G401 (cell line): ENCODE results near the gene PLD1. TPM values are rescaled to one million over a fixed set of nuclear protein-coding genes. Genes with fewer than 3 reads are reported as not detected.
"Not testable (repeated sequence)": the region's sequence is repeated elsewhere in the genome, so short reads cannot be mapped to it uniquely, and the experiment has no call there.

Source experiments
- DNase-seq: peaks from one replicate; pipeline ENCODE4 v3.0.0-alpha.2; 2015; ENCODE audit warnings: low spot score
- in situ Hi-C: cut with HindIII; loops from 2 replicates; pipeline ENCODE4 v1.10.0; 2016; ENCODE audit warnings: low sequenced_read_pairs, mixed read lengths
- total RNA-seq: library from RNA; depleted of rRNA; stranded (reverse); fragments of >200 nt; shearing (Covaris generic); gene quantifications from 2 replicates; pipeline ENCODE4 v1.2.3, GENCODE V29; 2014; rRNA removed

The PLD1 gene, protein sequence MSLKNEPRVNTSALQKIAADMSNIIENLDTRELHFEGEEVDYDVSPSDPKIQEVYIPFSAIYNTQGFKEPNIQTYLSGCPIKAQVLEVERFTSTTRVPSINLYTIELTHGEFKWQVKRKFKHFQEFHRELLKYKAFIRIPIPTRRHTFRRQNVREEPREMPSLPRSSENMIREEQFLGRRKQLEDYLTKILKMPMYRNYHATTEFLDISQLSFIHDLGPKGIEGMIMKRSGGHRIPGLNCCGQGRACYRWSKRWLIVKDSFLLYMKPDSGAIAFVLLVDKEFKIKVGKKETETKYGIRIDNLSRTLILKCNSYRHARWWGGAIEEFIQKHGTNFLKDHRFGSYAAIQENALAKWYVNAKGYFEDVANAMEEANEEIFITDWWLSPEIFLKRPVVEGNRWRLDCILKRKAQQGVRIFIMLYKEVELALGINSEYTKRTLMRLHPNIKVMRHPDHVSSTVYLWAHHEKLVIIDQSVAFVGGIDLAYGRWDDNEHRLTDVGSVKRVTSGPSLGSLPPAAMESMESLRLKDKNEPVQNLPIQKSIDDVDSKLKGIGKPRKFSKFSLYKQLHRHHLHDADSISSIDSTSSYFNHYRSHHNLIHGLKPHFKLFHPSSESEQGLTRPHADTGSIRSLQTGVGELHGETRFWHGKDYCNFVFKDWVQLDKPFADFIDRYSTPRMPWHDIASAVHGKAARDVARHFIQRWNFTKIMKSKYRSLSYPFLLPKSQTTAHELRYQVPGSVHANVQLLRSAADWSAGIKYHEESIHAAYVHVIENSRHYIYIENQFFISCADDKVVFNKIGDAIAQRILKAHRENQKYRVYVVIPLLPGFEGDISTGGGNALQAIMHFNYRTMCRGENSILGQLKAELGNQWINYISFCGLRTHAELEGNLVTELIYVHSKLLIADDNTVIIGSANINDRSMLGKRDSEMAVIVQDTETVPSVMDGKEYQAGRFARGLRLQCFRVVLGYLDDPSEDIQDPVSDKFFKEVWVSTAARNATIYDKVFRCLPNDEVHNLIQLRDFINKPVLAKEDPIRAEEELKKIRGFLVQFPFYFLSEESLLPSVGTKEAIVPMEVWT
- not detected in 2 replicates for total RNA-seq

DNA sequence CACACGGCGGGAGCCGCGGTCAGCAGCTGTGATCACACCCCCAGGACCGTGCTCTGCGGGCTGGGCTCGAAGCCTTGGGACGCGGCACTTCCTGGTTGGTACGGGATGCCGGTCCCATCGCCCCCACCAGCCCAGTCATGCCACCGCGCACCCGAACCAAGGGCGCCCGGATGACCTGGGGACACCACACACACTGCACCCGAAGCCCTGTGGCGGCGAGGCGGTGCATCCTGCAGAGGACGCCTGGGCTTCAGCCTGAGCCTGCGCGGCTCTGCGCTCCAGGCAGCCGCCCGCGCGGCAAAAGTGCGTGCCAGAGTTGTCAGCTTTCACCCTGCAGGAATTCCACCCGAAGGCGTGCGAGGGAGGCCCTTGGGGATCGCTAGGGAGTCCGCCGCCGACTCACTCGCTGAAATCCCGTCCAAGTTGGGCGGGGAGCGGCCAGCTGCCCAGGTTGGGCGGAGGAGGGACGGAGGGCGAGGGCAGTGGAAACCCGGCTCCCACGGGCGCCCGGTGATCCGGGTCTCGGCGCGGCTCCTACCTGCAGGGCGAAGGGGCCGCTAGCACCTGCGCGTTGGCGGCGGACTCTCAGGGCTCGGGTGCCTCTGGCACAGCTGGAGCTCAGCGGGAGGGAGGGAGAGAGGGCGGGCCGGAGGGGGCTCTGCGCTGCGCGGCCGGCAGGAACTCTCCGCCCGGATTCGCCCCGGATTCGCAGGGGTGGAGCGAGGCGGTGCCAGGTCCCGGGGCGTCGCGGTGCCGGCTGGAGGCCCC lies at the start of gene PLD1:
Gene PLD1, minus strand, starts transcription at position 623 of the 768 bp plus-strand sequence. CDS start 72,432 bp downstream, outside the sequence.
- no peak for DNase-seq
- in situ Hi-C loops = no loop called here

DNA sequence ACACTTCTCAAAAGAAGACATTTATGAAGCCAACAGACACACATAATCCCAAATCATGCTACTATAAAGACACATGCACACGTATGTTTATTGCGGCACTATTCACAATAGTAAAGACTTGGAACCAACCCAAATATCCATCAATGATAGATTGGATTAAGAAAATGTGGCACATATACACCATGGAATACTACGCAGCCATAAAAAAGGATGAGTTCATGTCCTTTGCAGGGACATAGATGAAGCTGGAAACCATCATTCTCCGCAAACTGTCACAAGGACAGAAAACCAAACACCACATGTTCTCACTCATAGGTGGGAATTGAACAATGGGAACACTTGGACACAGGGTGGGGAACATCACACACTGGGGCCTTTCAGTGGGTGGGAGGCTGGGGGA lies 48.5 kb upstream of the PLD1 start:
- DNase-seq, in situ Hi-C loops: not testable (repeated sequence)

DNA sequence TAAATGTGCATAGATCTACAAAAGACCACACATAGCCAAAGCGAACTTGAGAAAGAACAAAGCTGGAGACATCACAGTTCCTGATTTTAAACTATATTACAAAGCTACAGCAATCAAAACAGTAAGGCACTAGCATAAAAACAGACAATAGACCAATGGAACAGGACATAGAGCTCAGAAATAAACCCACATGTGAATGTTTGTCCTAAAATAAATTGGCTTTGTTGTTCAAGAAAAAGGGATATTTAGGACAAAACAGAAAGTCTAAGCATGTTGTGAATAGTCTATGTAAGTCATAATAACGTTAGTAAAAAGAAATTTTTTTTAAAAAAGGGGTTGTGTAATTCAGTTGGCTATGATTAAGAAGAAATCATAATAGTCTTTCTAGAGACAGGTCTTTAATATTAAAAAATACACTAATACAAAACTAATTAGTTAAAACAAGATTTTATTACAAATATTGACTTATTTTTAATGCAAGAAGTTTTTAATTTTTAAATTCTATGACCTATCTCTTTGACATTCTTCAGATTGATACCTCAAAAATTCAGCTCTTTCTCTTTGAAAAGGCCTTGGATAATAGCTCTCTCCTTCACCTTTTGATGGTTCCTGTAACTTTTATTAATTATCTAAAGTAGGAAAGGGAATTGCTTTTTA lies 44.5 kb upstream of the PLD1 start:
- in situ Hi-C loops = no loop called here
- DNase-seq = no peak

DNA sequence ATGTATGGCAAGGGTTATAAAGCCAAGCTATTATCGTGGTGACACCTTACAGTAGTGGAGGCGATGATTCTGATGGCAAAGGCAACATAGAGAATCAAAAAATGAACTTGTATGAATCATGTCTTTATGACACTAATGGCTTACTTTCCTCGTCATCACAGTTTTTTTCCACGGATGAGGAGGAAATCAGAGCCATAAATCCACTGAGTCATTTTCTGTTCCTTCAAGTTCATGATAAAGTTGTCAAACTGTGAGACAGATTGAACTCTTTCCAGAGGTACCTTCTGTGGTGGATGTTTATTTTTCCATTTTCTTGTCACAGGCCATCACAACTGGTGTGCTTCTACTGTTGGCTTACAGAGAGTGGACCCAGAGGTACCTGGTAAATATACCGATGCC lies 41.4 kb upstream of the PLD1 start:
- in situ Hi-C loops = no loop called here
- DNase-seq = no peak

DNA sequence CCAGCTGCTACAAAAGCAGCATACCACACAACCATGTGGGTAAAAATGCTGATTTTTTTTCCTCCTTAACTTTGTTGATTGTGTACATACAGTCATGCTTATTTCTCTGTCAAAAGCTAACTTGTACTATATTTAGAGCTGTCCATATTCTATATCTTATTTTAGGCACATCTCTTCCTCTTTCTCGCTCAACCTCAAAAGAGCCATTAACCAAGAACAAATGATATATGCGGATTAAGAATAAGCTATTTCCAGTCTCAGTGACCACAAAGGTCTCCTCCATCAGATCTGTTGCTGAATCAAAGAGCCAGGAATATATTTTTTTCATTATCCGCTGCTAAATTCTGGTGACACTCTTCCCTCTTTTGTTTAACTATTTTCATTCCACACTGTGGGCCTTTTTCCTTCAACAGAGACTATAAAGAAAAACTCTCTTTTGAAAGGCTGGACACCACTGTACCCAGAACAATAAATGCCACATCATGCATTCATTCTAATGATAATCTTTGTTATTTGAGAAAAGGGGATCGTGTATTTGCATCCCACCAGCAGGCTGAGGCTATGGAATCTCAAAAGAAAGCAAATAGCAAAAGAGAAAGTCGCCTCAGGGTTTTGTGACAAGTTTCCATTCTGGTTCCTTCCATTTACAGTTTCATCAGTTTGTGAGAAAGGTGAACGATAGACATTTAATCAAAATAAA lies 40.8 kb upstream of the PLD1 start:
- in situ Hi-C loops = no loop called here
- no peak for DNase-seq

DNA sequence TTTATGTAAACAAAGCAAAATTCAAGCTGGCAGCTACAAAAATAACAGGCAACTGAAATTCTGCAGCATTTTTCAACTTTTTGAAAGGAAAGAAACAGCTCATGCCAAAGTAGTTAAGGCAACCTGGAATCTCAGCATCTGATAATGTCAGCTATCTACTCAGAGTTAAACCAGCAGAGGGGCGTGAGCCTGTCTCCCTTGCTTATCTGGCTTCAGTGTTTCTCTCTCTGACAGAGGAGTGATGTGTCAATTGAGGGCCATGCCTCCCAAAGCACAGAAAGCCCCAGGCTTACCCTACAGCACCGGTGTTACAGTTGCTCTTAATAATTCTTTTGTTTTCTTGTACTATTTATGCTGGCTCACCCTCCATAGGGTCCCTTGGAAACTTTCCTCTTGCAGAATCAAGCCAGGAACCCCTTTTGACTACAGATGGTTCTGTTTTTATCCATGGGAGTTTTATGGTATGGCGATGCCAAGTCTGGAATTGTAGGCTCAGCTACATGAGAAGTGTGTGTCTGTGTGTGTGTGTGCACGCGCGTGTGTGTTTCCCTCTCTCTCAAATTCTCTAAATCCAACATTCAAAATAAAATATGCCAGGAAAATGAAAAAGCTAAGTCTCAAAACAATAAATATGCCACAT lies 40.2 kb upstream of the PLD1 start:
- in situ Hi-C loops = no loop called here
- DNase-seq = no peak

DNA sequence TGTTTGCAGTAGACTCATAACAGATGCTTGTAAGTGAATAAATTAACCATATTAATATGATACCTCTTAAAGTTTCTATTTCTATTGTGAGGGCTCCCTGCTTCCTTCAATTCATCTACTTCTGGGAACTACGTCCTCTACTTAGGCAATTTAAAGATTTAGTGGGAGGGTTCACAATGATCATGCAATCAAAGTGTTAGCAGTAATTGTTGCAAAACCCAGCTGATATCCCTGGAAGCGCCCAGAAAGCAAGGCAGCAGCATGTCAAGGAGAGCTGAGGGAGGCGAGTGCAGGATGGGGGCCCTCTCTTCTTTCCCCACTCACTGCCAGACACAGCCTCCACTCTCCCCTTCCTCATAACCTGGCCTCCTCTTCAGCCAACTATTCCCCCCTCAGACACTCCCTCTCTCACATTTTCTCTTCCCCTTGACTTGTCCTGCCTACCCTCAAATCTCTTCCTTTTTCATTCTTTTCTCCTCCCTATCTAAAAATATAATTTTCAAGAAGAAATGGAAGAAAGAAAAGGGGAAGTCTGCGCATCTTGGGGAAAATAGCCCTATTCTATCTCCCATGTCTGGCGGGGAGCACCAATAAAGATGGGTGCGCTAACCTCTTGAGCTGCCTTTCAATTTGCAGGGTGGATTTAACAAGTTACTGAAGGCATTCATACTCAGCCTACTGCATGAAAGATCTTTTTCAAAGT lies 39.5 kb upstream of the PLD1 start:
- in situ Hi-C loops = no loop called here
- DNase-seq = no peak

DNA sequence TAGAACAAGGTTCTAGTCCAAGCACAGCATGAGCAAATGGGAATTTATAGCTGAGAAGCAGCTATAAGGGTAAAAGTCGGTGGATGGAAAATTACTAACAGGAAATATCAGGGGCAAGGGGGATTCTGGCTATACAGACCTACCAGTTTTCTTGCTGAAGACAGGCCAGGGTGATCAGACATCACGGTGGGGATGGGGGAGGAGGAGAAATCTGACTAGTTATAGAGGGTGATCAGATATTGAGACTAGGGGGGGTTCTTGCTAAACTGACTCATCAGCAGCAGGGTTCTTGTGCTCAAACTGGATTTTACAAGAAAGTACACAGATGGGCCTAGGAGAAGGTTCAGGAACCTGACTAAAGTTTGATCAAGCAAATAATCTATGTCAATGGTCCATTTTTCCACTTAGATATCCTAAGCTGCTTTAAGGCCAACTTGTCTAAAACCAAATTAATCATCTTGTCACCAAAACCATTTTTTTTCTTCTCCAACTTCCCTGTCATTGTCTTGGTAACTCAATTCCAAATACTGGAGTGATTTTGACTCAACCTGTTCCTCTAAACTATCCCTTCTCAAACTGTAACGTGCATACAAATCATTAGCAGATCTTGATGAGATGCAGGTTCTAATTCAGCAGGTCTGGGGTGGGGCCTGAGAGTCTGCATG lies 37.4 kb upstream of the PLD1 start:
- in situ Hi-C loops = no loop called here
- DNase-seq = no peak

DNA sequence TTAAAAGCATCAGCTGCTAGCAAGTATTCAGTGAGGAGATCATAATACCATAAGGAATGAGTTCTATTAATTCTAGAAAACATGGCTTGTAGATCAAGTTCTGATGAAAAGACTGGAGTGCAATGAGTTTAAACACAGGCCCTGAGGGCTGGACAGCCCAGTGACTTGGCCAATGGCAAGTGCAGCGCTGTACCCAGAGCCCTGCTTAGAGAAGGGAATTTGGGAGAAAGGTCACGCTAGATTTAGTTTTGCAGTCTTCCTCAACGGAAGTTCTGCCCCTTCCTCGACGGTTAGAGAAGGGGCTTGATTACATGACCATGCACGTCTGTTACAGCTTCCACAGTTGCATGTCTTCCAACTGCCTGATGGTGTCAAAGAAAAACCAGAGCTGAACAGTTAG lies 36.9 kb upstream of the PLD1 start:
- in situ Hi-C loops = no loop called here
- DNase-seq = no peak

DNA sequence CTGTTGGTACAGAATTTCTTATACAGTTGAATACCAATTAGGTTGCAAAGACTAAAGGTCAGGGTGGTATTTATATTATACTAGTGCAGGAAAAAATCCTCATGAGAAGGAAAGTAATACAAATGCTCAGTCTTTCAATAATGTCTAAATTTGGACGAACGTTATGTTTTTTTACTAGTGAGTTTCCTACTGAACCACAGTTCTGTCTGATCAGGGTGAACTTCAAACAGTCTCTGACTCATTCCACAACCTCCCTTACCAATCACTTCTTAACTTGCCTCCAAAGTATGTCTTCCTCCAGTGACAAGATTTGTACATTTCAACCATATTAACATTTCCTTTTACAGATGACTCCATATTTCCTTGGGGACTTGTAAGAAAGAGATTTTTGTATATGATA lies 36.3 kb upstream of the PLD1 start:
- in situ Hi-C loops = no loop called here
- no peak for DNase-seq

DNA sequence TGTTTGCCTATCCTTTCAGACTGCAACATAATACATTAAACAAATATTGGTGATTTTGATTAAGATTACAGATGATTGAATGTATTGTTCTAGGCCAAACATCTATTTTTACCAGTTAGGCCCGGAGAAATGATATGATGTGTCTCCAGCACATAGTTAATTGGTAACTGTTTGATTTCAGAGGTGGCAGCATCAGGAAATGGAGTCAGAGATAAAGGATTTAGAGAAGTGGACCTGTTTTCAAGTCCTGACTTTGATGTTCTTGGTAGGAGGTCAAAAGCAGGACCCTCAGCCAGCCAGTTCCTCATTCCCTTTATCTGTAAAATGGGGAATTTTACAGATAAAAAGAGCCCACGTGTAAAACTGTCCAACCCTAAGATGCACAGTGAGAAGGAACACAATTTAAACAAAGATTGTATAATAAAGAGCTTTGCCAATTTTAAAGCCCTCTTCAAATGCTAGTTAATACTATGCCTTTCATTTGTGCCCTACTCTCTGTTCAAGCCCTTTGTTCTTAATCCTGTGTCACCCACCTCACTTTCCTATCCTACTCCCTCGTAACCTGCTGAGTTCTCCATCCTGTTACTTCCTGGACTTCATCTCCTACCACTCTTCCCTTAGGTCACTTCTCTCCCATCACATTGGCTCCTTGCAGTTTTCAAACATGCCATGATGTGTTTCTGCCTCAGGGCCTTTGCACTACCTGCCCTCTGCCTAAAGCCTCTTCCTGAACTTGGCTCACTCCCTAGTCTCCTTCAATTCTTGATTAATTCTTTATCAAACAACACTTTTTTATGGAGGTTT lies 35.4 kb upstream of the PLD1 start:
- in situ Hi-C loops = no loop called here
- no peak for DNase-seq

DNA sequence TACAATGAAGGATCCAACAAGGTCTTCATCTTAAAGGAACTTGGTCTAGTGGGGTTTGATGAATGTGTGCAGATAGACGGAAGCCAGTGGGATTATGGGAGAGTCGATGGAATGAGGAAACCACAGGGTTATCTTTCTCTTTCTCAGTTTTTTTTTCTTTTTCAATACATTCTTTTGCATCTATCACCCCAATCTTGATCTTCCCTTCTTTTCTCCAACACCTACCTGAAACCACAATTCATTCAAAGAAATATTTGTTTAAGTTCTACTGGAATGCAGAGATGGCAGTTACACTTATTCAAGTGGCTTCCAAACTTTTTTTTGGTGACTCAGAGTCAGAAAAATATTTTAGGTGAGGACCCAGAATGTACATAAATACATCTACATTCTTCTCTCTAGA lies 34.6 kb upstream of the PLD1 start:
- DNase-seq = no peak
- in situ Hi-C loops = no loop called here

DNA sequence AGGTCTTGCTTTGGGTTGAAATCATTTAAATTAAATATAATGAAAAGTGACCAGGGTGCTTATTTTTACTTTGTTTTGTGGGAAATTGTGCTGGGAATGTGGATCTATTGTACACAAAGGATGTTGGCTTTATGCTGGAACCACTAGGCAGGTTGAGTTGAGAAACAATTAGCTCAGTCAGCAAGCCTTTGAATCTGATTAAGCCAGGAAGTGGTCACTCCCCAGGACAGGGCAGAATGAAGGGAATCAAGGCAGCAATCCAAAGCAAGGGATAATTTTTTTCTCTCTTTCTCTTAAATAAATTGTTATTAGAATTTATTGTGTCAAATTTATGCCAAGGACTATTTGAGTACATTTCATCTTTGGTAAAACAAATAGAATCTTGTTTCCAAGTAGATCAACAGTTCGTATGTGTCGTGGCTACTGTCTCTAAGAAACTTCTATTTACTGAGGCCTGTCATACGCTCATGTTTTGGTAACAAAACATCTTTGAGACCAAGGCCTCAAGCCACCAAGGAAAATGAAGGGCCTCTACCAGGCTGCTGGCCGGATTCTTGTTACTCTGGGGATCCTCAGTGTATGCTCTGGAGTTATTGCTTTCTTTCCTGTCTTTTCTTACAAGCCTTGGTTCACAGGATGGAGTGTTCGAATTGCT lies 32.7 kb upstream of the PLD1 start, which contains the start of gene TMEM212:
Gene TMEM212, plus strand, starts transcription at position 486 of the 655 bp plus-strand sequence. Its CDS starts 35 bp downstream, at position 521.
- DNase-seq = no peak
- in situ Hi-C loops = no loop called here

DNA sequence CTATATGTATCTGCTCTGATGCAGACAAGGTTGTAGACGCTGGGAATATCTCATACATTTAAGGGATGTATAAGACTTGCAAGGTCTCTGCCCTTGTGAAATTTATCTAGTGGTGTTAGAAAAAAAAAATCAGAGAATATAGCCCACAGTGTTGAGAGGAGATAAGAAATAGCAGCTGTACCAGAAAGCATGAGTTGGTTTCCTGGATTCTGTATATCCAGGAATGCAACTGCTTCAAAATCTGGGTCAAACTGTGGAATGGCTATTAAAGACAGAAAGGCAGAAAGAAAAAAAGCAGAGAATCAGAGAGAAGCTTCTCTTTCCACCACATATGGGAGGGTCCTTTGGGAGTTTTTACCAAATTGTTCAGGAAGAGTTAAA lies 31.3 kb upstream of the PLD1 start:
- in situ Hi-C loops = no loop called here
- no peak for DNase-seq
